WTC11 (cell line): ENCODE results near the gene FKBP1A.

Source experiments
- ATF1 ChIP-seq: sonication (generic); formaldehyde crosslinking; IDR thresholded peaks from 2 replicates; pipeline ENCODE4 v1.8.1; 2023; ENCODE audit warnings: mild to moderate bottlenecking, moderate library complexity, missing genetic modification reagents
- ATF2 ChIP-seq: sonication (generic); formaldehyde crosslinking; IDR thresholded peaks from 2 replicates; pipeline ENCODE4 v1.8.1; 2022; ENCODE audit warnings: low read depth, missing genetic modification reagents, borderline replicate concordance
- CREB1 ChIP-seq: sonication (generic); formaldehyde crosslinking; IDR thresholded peaks from 2 replicates; pipeline ENCODE4 v1.8.0; 2023; ENCODE audit warnings: mild to moderate bottlenecking, missing genetic modification reagents
- CTCF ChIP-seq: fragments of 200-600 bp; IDR thresholded peaks from 2 replicates; pipeline ENCODE4 v1.8.0; 2022; ENCODE audit warnings: antibody characterized with exemption
- ESRRA ChIP-seq: sonication (generic); formaldehyde crosslinking; IDR thresholded peaks from 2 replicates; pipeline ENCODE4 v1.8.1; 2022; ENCODE audit warnings: mild to moderate bottlenecking, missing genetic modification reagents, borderline replicate concordance
- FOXJ3 ChIP-seq: sonication (generic); formaldehyde crosslinking; IDR thresholded peaks from 2 replicates; pipeline ENCODE4 v1.9.0; 2021; ENCODE audit warnings: missing genetic modification reagents, mild to moderate bottlenecking, borderline replicate concordance
- JUN ChIP-seq: sonication (generic); formaldehyde crosslinking; IDR thresholded peaks from 2 replicates; pipeline ENCODE4 v1.8.0; 2023; ENCODE audit warnings: mild to moderate bottlenecking, missing genetic modification reagents
- KAT7 ChIP-seq: sonication (generic); formaldehyde crosslinking; IDR thresholded peaks from 2 replicates; pipeline ENCODE4 v1.8.1; 2023; ENCODE audit warnings: missing genetic modification reagents, mild to moderate bottlenecking, borderline replicate concordance
- MAX ChIP-seq: sonication (generic); formaldehyde crosslinking; IDR thresholded peaks from 2 replicates; pipeline ENCODE4 v1.8.0; 2022; ENCODE audit warnings: mild to moderate bottlenecking, missing genetic modification reagents
- NR2C2 ChIP-seq: sonication (generic); formaldehyde crosslinking; IDR thresholded peaks from 2 replicates; pipeline ENCODE4 v1.8.0; 2022; ENCODE audit warnings: mild to moderate bottlenecking, missing genetic modification reagents
- PRDM15 ChIP-seq: sonication (generic); formaldehyde crosslinking; IDR thresholded peaks from 2 replicates; pipeline ENCODE4 v1.8.0; 2022; ENCODE audit warnings: missing genetic modification reagents
- SMAD4 ChIP-seq: sonication (generic); formaldehyde crosslinking; IDR thresholded peaks from 2 replicates; pipeline ENCODE4 v1.8.0; 2022; ENCODE audit warnings: mild to moderate bottlenecking, missing genetic modification reagents
- USF2 ChIP-seq: sonication (generic); formaldehyde crosslinking; IDR thresholded peaks from 2 replicates; pipeline ENCODE4 v1.8.1; 2023; ENCODE audit warnings: mild to moderate bottlenecking, missing genetic modification reagents, moderate library complexity
- ZNF263 ChIP-seq: sonication (generic); formaldehyde crosslinking; IDR thresholded peaks from 2 replicates; pipeline ENCODE4 v1.8.1; 2022; ENCODE audit warnings: low read depth, mild to moderate bottlenecking, moderate library complexity, missing genetic modification reagents

- no peak for TF ChIP-seq NR2C2 (CRISPR knock-in tag)
- TF ChIP-seq CTCF, result no peak
- no peak for TF ChIP-seq MAX
- no peak for TF ChIP-seq JUN
- TF ChIP-seq ATF1 (CRISPR knock-in tag), result no peak
- TF ChIP-seq CREB1 (CRISPR knock-in tag), result no peak
- TF ChIP-seq KAT7 (CRISPR knock-in tag), result no peak
- no peak for TF ChIP-seq PRDM15 (CRISPR knock-in tag)
- TF ChIP-seq FOXJ3 (CRISPR knock-in tag), result no peak
- TF ChIP-seq ZNF263 (CRISPR knock-in tag), result no peak
- no peak for TF ChIP-seq ATF2 (CRISPR knock-in tag)
- TF ChIP-seq USF2 (CRISPR knock-in tag), result no peak
- TF ChIP-seq SMAD4 (CRISPR knock-in tag), result no peak
- TF ChIP-seq ESRRA (CRISPR knock-in tag), result no peak
Observed at GRCh38 chr20:1389703-1390580, 2.9 kb downstream of the FKBP1A start.
